ENCODE results near the gene TMEM72.
A peak's percentile ranks its signal among the peaks of the same experiment; 100 is the strongest.
"Not testable (repeated sequence)": the region's sequence is repeated elsewhere in the genome, so short reads cannot be mapped to it uniquely, and the experiment has no call there.

TMEM72 gene

GRCh38 chr10:44911081-44911540, at the start of gene TMEM72:
Gene TMEM72, plus strand, starts transcription at chr10:44911337. Its CDS starts 176 bp downstream, at chr10:44911513.
- DNase-seq, result peak; percentile 84

- no peak for DNase-seq
Observed at GRCh38 chr10:44862006-44862751, 49.0 kb upstream of the TMEM72 start.

GRCh38 chr10:44862924-44863323, 48.2 kb upstream of the TMEM72 start:
- no peak for DNase-seq

- no peak for DNase-seq
Observed at GRCh38 chr10:44863344-44864047, 47.6 kb upstream of the TMEM72 start.

- DNase-seq, result no peak
Observed at GRCh38 chr10:44864051-44864450, 47.1 kb upstream of the TMEM72 start.

- DNase-seq, result peak; percentile 85
Observed at GRCh38 chr10:44864637-44865288, 46.4 kb upstream of the TMEM72 start.

- no peak for DNase-seq
Observed at GRCh38 chr10:44865289-44865671, 45.9 kb upstream of the TMEM72 start.

- DNase-seq, result not testable (repeated sequence)
Observed at GRCh38 chr10:44866367-44866766, 44.8 kb upstream of the TMEM72 start.

- DNase-seq, result no peak
Observed at GRCh38 chr10:44870031-44870430, 41.1 kb upstream of the TMEM72 start.

- DNase-seq, result no peak
Observed at GRCh38 chr10:44873160-44873559, 38.0 kb upstream of the TMEM72 start.

GRCh38 chr10:44874166-44874565, 37.0 kb upstream of the TMEM72 start:
- no peak for DNase-seq

- peak; percentile 86 for DNase-seq
Observed at GRCh38 chr10:44878706-44879530, 32.2 kb upstream of the TMEM72 start.

- no peak for DNase-seq
Observed at GRCh38 chr10:44879531-44879899, 31.6 kb upstream of the TMEM72 start.

GRCh38 chr10:44880090-44880715, 30.9 kb upstream of the TMEM72 start:
- no peak for DNase-seq

GRCh38 chr10:44881649-44882048, 29.5 kb upstream of the TMEM72 start:
- peak; percentile 16 for DNase-seq

GRCh38 chr10:44882166-44882720, 28.9 kb upstream of the TMEM72 start:
- DNase-seq, result no peak

- no peak for DNase-seq
Observed at GRCh38 chr10:44883593-44884331, 27.4 kb upstream of the TMEM72 start.

GRCh38 chr10:44885710-44886109, 25.4 kb upstream of the TMEM72 start:
- no peak for DNase-seq

GRCh38 chr10:44886966-44887365, 24.2 kb upstream of the TMEM72 start:
- DNase-seq, result no peak

- DNase-seq, result no peak
Observed at GRCh38 chr10:44888886-44889285, 22.3 kb upstream of the TMEM72 start.

GRCh38 chr10:44889834-44890233, 21.3 kb upstream of the TMEM72 start:
- DNase-seq, result no peak

Measured in hematopoietic multipotent progenitor cell treated with erythropoietin and hydrocortisone succinate and interleukin-3 and kit ligand, for 6 days (in vitro differentiated cells).